ENCODE data around the gene OR10H3.
"Not testable (repeated sequence)": the region's sequence is repeated elsewhere in the genome, so short reads cannot be mapped to it uniquely, and the experiment has no call there.

Gene OR10H3

GRCh38 chr19:15748239-15748638, 10.5 kb downstream of the OR10H3 start:
- no peak for TF ChIP-seq CTCF (IDR thresholded peaks at IDR 0.05; ENCODE audit: low read depth, low read length)
- H3K4me3 ChIP-seq (ENCODE audit: low read depth, low read length), result no peak overlapping the region

GRCh38 chr19:15758379-15758778, 20.6 kb downstream of the OR10H3 start:
- TF ChIP-seq CTCF (IDR thresholded peaks at IDR 0.05; ENCODE audit: low read depth, low read length), result no peak
- H3K4me3 ChIP-seq (ENCODE audit: low read depth, low read length), result no peak overlapping the region

- H3K4me3 ChIP-seq (ENCODE audit: low read depth, low read length), result no peak overlapping the region
- no peak for TF ChIP-seq CTCF (IDR thresholded peaks at IDR 0.05; ENCODE audit: low read depth, low read length)
These were observed 22.3 kb downstream of the OR10H3 start for GRCh38 chr19:15759962-15760565.

GRCh38 chr19:15769586-15769985, 31.8 kb downstream of the OR10H3 start:
- no peak overlapping the region for H3K4me3 ChIP-seq (ENCODE audit: low read depth, low read length)
- TF ChIP-seq CTCF (IDR thresholded peaks at IDR 0.05; ENCODE audit: low read depth, low read length), result no peak

- H3K4me3 ChIP-seq (ENCODE audit: low read depth, low read length), result not testable (repeated sequence)
These were observed 36.4 kb downstream of the OR10H3 start for GRCh38 chr19:15774159-15774558.

GRCh38 chr19:15775249-15775648, 37.5 kb downstream of the OR10H3 start:
- TF ChIP-seq CTCF (IDR thresholded peaks at IDR 0.05; ENCODE audit: low read depth, low read length), result no peak
- H3K4me3 ChIP-seq (ENCODE audit: low read depth, low read length), result no peak overlapping the region

GRCh38 chr19:15776264-15776663, 38.5 kb downstream of the OR10H3 start:
- no peak for TF ChIP-seq CTCF (IDR thresholded peaks at IDR 0.05; ENCODE audit: low read depth, low read length)
- no peak overlapping the region for H3K4me3 ChIP-seq (ENCODE audit: low read depth, low read length)
